Measurements from ENCODE around the gene ZDHHC20. TPM values are rescaled to one million over a fixed set of nuclear protein-coding genes. Genes with fewer than 3 reads are reported as not detected.

The ZDHHC20 gene
- total RNA-seq, 1 donor from 2014 or later = 21.0 TPM

DNA sequence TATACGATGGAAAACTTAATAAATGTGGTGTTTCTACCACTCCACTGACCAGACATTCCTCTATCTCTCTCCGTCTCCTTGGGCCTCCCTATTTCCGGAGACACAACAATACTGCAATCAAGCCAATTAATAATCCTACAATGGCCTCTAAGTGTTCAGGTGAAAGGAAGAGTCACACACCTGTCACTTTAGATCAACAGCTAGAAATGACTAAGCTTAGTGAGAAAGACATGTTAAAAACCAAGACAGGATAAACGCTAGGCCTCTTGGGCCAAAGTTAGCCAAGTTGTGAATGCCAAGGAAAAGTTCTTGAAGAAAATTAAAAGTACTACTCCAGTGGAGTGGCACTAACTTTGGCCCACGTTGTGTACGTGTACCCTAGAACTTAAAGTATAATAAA is 22.5 kb downstream of the ZDHHC20 start:
- no peaks in the 10 kb centered on the region for H3K27me3 Mint-ChIP-seq (ENCODE audit: unreplicated experiment)
- H3K27ac Mint-ChIP-seq (ENCODE audit: unreplicated experiment) = no peak overlapping the region
- peaks cover 12% of the 10 kb centered on the region for H3K36me3 Mint-ChIP-seq (ENCODE audit: unreplicated experiment)
- DNase-seq = no peak
- H3K9me3 Mint-ChIP-seq (ENCODE audit: unreplicated experiment) = peaks cover 7% of the 10 kb centered on the region
- no peaks in the 10 kb centered on the region for H3K4me1 Mint-ChIP-seq (ENCODE audit: low read depth, unreplicated experiment)
- TF ChIP-seq, protein P1, sequence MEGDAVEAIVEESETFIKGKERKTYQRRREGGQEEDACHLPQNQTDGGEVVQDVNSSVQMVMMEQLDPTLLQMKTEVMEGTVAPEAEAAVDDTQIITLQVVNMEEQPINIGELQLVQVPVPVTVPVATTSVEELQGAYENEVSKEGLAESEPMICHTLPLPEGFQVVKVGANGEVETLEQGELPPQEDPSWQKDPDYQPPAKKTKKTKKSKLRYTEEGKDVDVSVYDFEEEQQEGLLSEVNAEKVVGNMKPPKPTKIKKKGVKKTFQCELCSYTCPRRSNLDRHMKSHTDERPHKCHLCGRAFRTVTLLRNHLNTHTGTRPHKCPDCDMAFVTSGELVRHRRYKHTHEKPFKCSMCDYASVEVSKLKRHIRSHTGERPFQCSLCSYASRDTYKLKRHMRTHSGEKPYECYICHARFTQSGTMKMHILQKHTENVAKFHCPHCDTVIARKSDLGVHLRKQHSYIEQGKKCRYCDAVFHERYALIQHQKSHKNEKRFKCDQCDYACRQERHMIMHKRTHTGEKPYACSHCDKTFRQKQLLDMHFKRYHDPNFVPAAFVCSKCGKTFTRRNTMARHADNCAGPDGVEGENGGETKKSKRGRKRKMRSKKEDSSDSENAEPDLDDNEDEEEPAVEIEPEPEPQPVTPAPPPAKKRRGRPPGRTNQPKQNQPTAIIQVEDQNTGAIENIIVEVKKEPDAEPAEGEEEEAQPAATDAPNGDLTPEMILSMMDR (IDR thresholded peaks at IDR 0.05; ENCODE audit: partially characterized antibody, unreplicated experiment) = no peak
- H3K4me3 Mint-ChIP-seq (ENCODE audit: unreplicated experiment) = no peak overlapping the region

DNA sequence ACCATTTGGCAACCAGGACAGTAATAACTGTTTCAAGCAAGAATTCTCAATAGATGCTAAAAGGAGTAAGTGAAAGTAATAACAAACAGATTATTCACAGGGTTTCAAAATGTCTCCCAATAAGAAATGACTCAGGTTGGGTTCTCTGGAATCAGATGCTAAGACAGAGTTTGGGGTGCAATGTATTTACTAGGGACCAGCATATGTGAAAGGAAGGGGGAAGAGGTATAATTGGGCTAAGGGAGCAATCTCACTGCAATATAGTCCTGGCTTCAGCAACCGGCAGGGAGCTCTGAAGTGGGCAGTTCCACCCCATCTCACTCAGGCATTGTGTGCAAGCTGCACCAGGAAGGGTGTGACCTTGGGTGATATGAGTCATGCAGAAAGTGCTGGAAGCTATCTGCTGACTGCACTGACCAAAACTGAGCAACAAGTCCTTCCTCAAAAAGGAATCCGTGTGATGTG is 23.4 kb downstream of the ZDHHC20 start:
- no peaks in the 10 kb centered on the region for H3K4me1 Mint-ChIP-seq (ENCODE audit: low read depth, unreplicated experiment)
- H3K36me3 Mint-ChIP-seq (ENCODE audit: unreplicated experiment) = peaks cover 17% of the 10 kb centered on the region
- peaks cover 7% of the 10 kb centered on the region for H3K9me3 Mint-ChIP-seq (ENCODE audit: unreplicated experiment)
- peaks cover 2% of the 10 kb centered on the region for H3K27me3 Mint-ChIP-seq (ENCODE audit: unreplicated experiment)
- TF ChIP-seq, protein P1 (IDR thresholded peaks at IDR 0.05; ENCODE audit: partially characterized antibody, unreplicated experiment) = no peak
- no peak overlapping the region for H3K27ac Mint-ChIP-seq (ENCODE audit: unreplicated experiment)
- no peak overlapping the region for H3K4me3 Mint-ChIP-seq (ENCODE audit: unreplicated experiment)
- DNase-seq = no peak

DNA sequence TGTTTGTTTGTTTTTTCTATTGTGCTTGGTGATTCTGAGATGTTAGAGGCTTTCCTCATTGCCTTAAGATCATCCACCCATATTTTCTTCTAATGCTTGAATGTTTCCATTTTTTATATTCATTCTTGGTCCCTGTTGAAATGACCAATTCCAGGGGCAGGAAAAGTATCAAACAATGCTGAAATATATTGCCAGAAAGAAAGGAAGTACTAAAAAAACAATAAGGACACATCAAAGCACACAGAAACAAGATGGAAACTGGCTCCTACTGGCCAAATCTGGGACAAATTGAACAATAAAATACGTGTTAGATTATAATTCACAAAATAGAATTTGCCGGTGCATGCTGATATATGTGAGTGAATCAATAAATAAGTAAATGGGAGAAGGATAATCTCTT is 23.9 kb downstream of the ZDHHC20 start:
- no peak overlapping the region for H3K27ac Mint-ChIP-seq (ENCODE audit: unreplicated experiment)
- H3K4me3 Mint-ChIP-seq (ENCODE audit: unreplicated experiment) = no peak overlapping the region
- H3K27me3 Mint-ChIP-seq (ENCODE audit: unreplicated experiment) = peaks cover 2% of the 10 kb centered on the region
- TF ChIP-seq, protein P1 (IDR thresholded peaks at IDR 0.05; ENCODE audit: partially characterized antibody, unreplicated experiment) = no peak
- no peak for DNase-seq
- H3K9me3 Mint-ChIP-seq (ENCODE audit: unreplicated experiment) = peaks cover 7% of the 10 kb centered on the region
- no peaks in the 10 kb centered on the region for H3K4me1 Mint-ChIP-seq (ENCODE audit: low read depth, unreplicated experiment)
- peaks cover 19% of the 10 kb centered on the region for H3K36me3 Mint-ChIP-seq (ENCODE audit: unreplicated experiment)

DNA sequence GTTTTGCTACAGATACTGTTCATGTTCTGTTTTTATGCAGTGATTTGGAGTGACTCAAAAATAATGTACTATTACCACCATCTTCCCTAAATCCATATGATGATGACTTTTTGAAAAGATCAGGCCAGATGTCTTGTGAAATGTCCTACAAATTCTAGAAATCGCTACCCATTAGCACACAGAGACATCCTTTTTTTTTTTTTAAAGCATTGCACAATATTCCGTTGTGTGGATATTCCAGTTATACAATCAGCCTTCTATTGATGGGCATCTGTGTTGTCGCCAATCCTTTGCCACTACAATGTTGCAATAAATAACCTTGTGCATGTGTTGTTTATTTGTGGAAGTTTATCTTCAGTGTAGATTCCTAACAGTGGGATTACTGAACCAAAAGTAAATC is 24.5 kb downstream of the ZDHHC20 start:
- H3K27ac Mint-ChIP-seq (ENCODE audit: unreplicated experiment) = no peak overlapping the region
- peaks cover 22% of the 10 kb centered on the region for H3K36me3 Mint-ChIP-seq (ENCODE audit: unreplicated experiment)
- H3K9me3 Mint-ChIP-seq (ENCODE audit: unreplicated experiment) = peaks cover 10% of the 10 kb centered on the region
- no peak overlapping the region for H3K4me3 Mint-ChIP-seq (ENCODE audit: unreplicated experiment)
- H3K4me1 Mint-ChIP-seq (ENCODE audit: low read depth, unreplicated experiment) = no peaks in the 10 kb centered on the region
- H3K27me3 Mint-ChIP-seq (ENCODE audit: unreplicated experiment) = peaks cover 2% of the 10 kb centered on the region
- TF ChIP-seq, protein P1 (IDR thresholded peaks at IDR 0.05; ENCODE audit: partially characterized antibody, unreplicated experiment) = no peak
- DNase-seq = no peak

DNA sequence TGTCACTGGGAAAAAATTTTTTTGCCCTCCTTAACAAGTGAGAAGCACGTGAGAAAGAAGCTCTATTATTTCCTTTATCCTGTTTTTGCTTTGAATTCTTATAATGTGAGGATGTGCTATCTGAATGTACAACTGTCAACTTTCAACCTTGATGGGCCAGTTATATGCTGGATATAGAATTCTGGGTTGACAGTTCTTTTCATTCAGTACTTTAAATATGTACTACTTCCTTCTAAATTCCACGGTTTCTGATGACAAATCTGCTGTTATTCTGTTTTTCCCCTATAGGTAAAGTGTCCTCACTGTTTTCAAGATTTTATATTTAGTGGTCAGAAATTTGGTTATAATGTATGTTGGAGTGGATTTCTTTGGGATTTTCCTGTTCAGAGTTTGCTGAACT is 29.9 kb downstream of the ZDHHC20 start:
- TF ChIP-seq, protein P1 (IDR thresholded peaks at IDR 0.05; ENCODE audit: partially characterized antibody, unreplicated experiment) = no peak
- no peak for DNase-seq
- H3K27me3 Mint-ChIP-seq (ENCODE audit: unreplicated experiment) = peaks cover 2% of the 10 kb centered on the region
- peaks cover 19% of the 10 kb centered on the region for H3K36me3 Mint-ChIP-seq (ENCODE audit: unreplicated experiment)
- H3K4me3 Mint-ChIP-seq (ENCODE audit: unreplicated experiment) = no peak overlapping the region
- no peaks in the 10 kb centered on the region for H3K4me1 Mint-ChIP-seq (ENCODE audit: low read depth, unreplicated experiment)
- H3K27ac Mint-ChIP-seq (ENCODE audit: unreplicated experiment) = no peak overlapping the region
- H3K9me3 Mint-ChIP-seq (ENCODE audit: unreplicated experiment) = peaks cover 6% of the 10 kb centered on the region

Data from glutamatergic neuron (in vitro differentiated cells).